HepG2 (cell line): ENCODE results near the gene ERF. TPM values are rescaled to one million over a fixed set of nuclear protein-coding genes. Genes with fewer than 3 reads are reported as not detected.

Source experiments
- BRCA1 ChIP-seq: sonication (generic); formaldehyde crosslinking; IDR thresholded peaks from 2 replicates; pipeline ENCODE4 v1.4.0; 2020; ENCODE audit warnings: missing genetic modification reagents
- CERS6 ChIP-seq: sonication (generic); formaldehyde crosslinking; IDR thresholded peaks from 2 replicates; pipeline ENCODE4 v1.5.0; 2020; ENCODE audit warnings: missing genetic modification reagents
- DBP ChIP-seq: sonication (generic); formaldehyde crosslinking; IDR thresholded peaks from 2 replicates; pipeline ENCODE4 v1.4.0; 2020; ENCODE audit warnings: missing genetic modification reagents; ENCODE audit errors: not compliant biosample characterization
- ELF3 ChIP-seq: IDR thresholded peaks from 2 replicates; pipeline ENCODE4 v1.6.1; 2016; ENCODE audit warnings: missing genetic modification reagents, missing compliant biosample characterization
- EZH2 ChIP-seq: conservative IDR thresholded peaks from 2 replicates; pipeline ENCODE4 v1.6.1; 2012; ENCODE audit warnings: mild to moderate bottlenecking, low read depth, low read length, moderate library complexity
- KAT2B ChIP-seq: fragments of 150-350 bp; IDR thresholded peaks from 2 replicates; pipeline ENCODE4 v1.6.1; 2014; ENCODE audit warnings: low read depth, low read length, borderline replicate concordance
- KLF15 ChIP-seq: sonication (generic); formaldehyde crosslinking; IDR thresholded peaks from 2 replicates; pipeline ENCODE4 v1.8.1; 2023; ENCODE audit warnings: borderline replicate concordance, mild to moderate bottlenecking, inconsistent platforms, missing genetic modification reagents, mixed read lengths
- KLF6 ChIP-seq: IDR thresholded peaks from 2 replicates; pipeline ENCODE4 v1.8.0; 2016; ENCODE audit warnings: missing biosample characterization, missing genetic modification reagents
- MNT ChIP-seq: fragments of 450-650 bp; IDR thresholded peaks from 2 replicates; pipeline ENCODE4 v1.6.1; 2016
- MXD1 ChIP-seq: sonication (generic); formaldehyde crosslinking; IDR thresholded peaks from 2 replicates; pipeline ENCODE4 v1.4.0; 2020; ENCODE audit warnings: mild to moderate bottlenecking, missing genetic modification reagents
- NAIF1 ChIP-seq: sonication (generic); formaldehyde crosslinking; IDR thresholded peaks from 2 replicates; pipeline ENCODE4 v1.5.0; 2020; ENCODE audit warnings: mild to moderate bottlenecking, missing genetic modification reagents, borderline replicate concordance
- RAD21 ChIP-seq: fragments of 450-650 bp; formaldehyde crosslinking; IDR thresholded peaks from 2 replicates; pipeline ENCODE4 v1.5.0; 2020; ENCODE audit warnings: mild to moderate bottlenecking
- RBFOX2 ChIP-seq: fragments of 200-400 bp; formaldehyde crosslinking; IDR thresholded peaks from 2 replicates; pipeline ENCODE4 v1.6.1; 2017; ENCODE audit warnings: low read depth, mild to moderate bottlenecking, low read length
- RFXANK ChIP-seq: IDR thresholded peaks from 2 replicates; pipeline ENCODE4 v1.6.1; 2016
- SNRNP70 ChIP-seq: fragments of 200-400 bp; formaldehyde crosslinking; IDR thresholded peaks from 2 replicates; pipeline ENCODE4 v1.6.1; 2017; ENCODE audit warnings: mild to moderate bottlenecking, low read depth, low read length, moderate library complexity
- TOPORS ChIP-seq: sonication (generic); formaldehyde crosslinking; IDR thresholded peaks from 2 replicates; pipeline ENCODE4 v1.8.0; 2023; ENCODE audit warnings: mild to moderate bottlenecking, missing genetic modification reagents
- ZFAT ChIP-seq: sonication (generic); formaldehyde crosslinking; conservative IDR thresholded peaks from 2 replicates; pipeline ENCODE4 v1.8.1; 2023; ENCODE audit warnings: missing genetic modification reagents, inconsistent platforms
- ZFP62 ChIP-seq: sonication (generic); formaldehyde crosslinking; IDR thresholded peaks from 2 replicates; pipeline ENCODE4 v1.4.0; 2020; ENCODE audit warnings: missing genetic modification reagents
- ZMYM2 ChIP-seq: sonication (generic); formaldehyde crosslinking; IDR thresholded peaks from 2 replicates; pipeline ENCODE4 v1.8.0; 2022; ENCODE audit warnings: mild to moderate bottlenecking, missing genetic modification reagents
- ZNF275 ChIP-seq: sonication (generic); formaldehyde crosslinking; IDR thresholded peaks from 2 replicates; pipeline ENCODE4 v1.8.0; 2022; ENCODE audit warnings: missing genetic modification reagents, mild to moderate bottlenecking, inconsistent platforms, borderline replicate concordance
- ZNF354B ChIP-seq: sonication (generic); formaldehyde crosslinking; IDR thresholded peaks from 2 replicates; pipeline ENCODE4 v1.8.0; 2022; ENCODE audit warnings: mild to moderate bottlenecking, missing genetic modification reagents
- ZNF546 ChIP-seq: sonication (generic); formaldehyde crosslinking; conservative IDR thresholded peaks from 2 replicates; pipeline ENCODE4 v1.8.1; 2023; ENCODE audit warnings: mild to moderate bottlenecking, missing genetic modification reagents
- ZNF770 ChIP-seq: sonication (generic); formaldehyde crosslinking; IDR thresholded peaks from 2 replicates; pipeline ENCODE4 v1.5.0; 2020; ENCODE audit warnings: mild to moderate bottlenecking, missing genetic modification reagents
- polyA plus RNA-seq, 8 experiments: library from polyadenylated mRNA; depleted of rRNA in 3 of 8; stranded (reverse) in 7 of 8; unstranded in 1 of 8; fragments of >200 nt; fragmentation: Illumina TruSeq in 4 of 8; extraction: Trizol in 4 of 8; gene quantifications; 2 replicates each; pipeline versions ENCODE4 v1.2.1 to v1.2.3, GENCODE V29; 2011 to 2016; ENCODE audit warnings: low read depth in 4 of 8, missing spikeins in 1 of 8, mixed read lengths in 1 of 8; ENCODE audit not compliant: insufficient read depth in 1 of 8
- total RNA-seq, 5 experiments: library from RNA; depleted of rRNA; stranded (reverse); fragments of >200 nt; fragmentation: Illumina TruSeq; extraction: Trizol; gene quantifications; 2 replicates each; pipeline ENCODE4 v1.2.3, GENCODE V29; 2016; ENCODE audit warnings: low read depth in 1 of 5

ERF gene
- total and polyA plus RNA-seq, 2 of the 13 experiments (the other 11 are each of a cell fraction or from before 2014, with no cell fraction given) = 67.1 to 69.9 TPM

GRCh38 chr19:42242512-42243409 lies 12.2 kb downstream of the ERF start, which contains the start of gene GSK3A (continued):
- TF ChIP-seq MNT (peak; percentile 65), NAIF1 (CRISPR knock-in tag) (peak; percentile 91), RFXANK (CRISPR knock-in tag) (peak; percentile 16; the same call in 1 of the 2 replicates), KAT2B (no peak), EZH2 (no peak), ZNF770 (CRISPR knock-in tag) (peak; percentile 79), DBP (CRISPR knock-in tag) (peak; percentile 78), KLF15 (CRISPR knock-in tag) (no peak), RBFOX2 (peak; percentile 74), ZMYM2 (CRISPR knock-in tag) (no peak), ZFAT (CRISPR knock-in tag) (no peak), ZNF354B (CRISPR knock-in tag) (no peak), MXD1 (CRISPR knock-in tag) (peak; percentile 69; the same call in 1 of the 2 replicates), RAD21 (CRISPR knock-in tag) (no peak), BRCA1 (CRISPR knock-in tag) (0 out of 2 replicates have a peak, but pooled peaks have one; percentile 45), KLF6 (CRISPR knock-in tag) (0 out of 2 replicates have a peak, but pooled peaks have one; percentile 60), CERS6 (CRISPR knock-in tag) (no peak), SNRNP70 (no peak), ELF3 (CRISPR knock-in tag) (peak; percentile 58), ZNF546 (CRISPR knock-in tag) (no peak), ZNF275 (CRISPR knock-in tag) (no peak), ZFP62 (CRISPR knock-in tag) (0 out of 2 replicates have a peak, but pooled peaks have one; percentile 64), TOPORS (CRISPR knock-in tag) (no peak)
